H1 (cell line): ENCODE data around the gene MYD88. TPM values are rescaled to one million over a fixed set of nuclear protein-coding genes. Genes with fewer than 3 reads are reported as not detected.

Source experiments
- CTCF ChIA-PET: fragments of 300-600 bp; sonication (Branson Sonifier 250); formaldehyde crosslinking; loops from one replicate; lab custom pipeline; 2021; ENCODE audit not compliant: partially characterized antibody; lab: Charles Lee
- POLR2A ChIA-PET: fragments of 300-600 bp; sonication (Branson Sonifier 250); formaldehyde crosslinking; loops from one replicate; lab custom pipeline; 2021; ENCODE audit warnings: inconsistent platforms; ENCODE audit not compliant: partially characterized antibody; lab: Charles Lee
- DNase-seq, 2 experiments: peaks; one replicate each; pipeline versions ENCODE4 v3.0.0 to v3.0.0-alpha.2; 2010 to 2022; ENCODE audit warnings: low spot score in 2 of 2, low read depth in 1 of 2, mixed read lengths in 1 of 2
- FAIRE-seq: peaks from 2 replicates; lab custom pipeline; 2011; peaks lifted over from hg19 to GRCh38; lab: Jason Lieb, UNC
- H2AFZ ChIP-seq: 2 replicates; pipeline ENCODE4 v1.8.1; 2012; ENCODE audit warnings: low read length, inconsistent platforms
- H2AK5ac ChIP-seq: 2 replicates; pipeline ENCODE4 v1.6.1; 2013; ENCODE audit warnings: low read depth, low read length
- H2BK120ac ChIP-seq: replicated peaks from 2 replicates; pipeline ENCODE3; 2013; ENCODE audit warnings: low read depth, low read length, inconsistent platforms
- H2BK12ac ChIP-seq: 2 replicates; pipeline ENCODE4 v1.6.1; 2013; ENCODE audit warnings: low read depth, low read length
- H2BK15ac ChIP-seq: 2 replicates; pipeline ENCODE4 v1.6.1; 2013; ENCODE audit warnings: low read length
- H2BK20ac ChIP-seq: 2 replicates; pipeline ENCODE4 v1.6.1; 2013; ENCODE audit warnings: low read length
- H2BK5ac ChIP-seq: 2 replicates; pipeline ENCODE4 v1.6.1; 2013; ENCODE audit warnings: low read depth, low read length
- H3K14ac ChIP-seq: 2 replicates; pipeline ENCODE4 v1.6.1; 2013; ENCODE audit warnings: inconsistent platforms; ENCODE audit not compliant: insufficient read length
- H3K18ac ChIP-seq: 2 replicates; pipeline ENCODE4 v1.6.1; 2013; ENCODE audit warnings: low read length; ENCODE audit errors: extremely low read depth
- H3K23ac ChIP-seq: 2 replicates; pipeline ENCODE4 v1.6.1; 2013; ENCODE audit warnings: inconsistent platforms; ENCODE audit not compliant: insufficient read length
- H3K23me2 ChIP-seq: 2 replicates; pipeline ENCODE4 v1.6.1; 2013; ENCODE audit warnings: low read depth, low read length
- H3K27ac ChIP-seq: 2 replicates; pipeline ENCODE4 v1.6.1; 2011; ENCODE audit warnings: low read depth, low read length, inconsistent platforms
- H3K27me3 ChIP-seq, 4 experiments: replicated peaks in 1 of 4; 1 replicate in 1 of 4; 2 replicates in 3 of 4; pipeline versions ENCODE4 v1.6.1 to v1.8.1; 2011 to 2013; ENCODE audit warnings: low read length in 3 of 4, mild to moderate bottlenecking in 3 of 4, inconsistent platforms in 2 of 4, mixed read lengths in 2 of 4, moderate library complexity in 1 of 4; ENCODE audit not compliant: control insufficient read depth in 3 of 4, insufficient read depth in 3 of 4; ENCODE audit errors: extremely low read depth in 1 of 4
- H3K36me3 ChIP-seq, 4 experiments: 2 replicates each; pipeline versions ENCODE4 v1.6.1 to v1.8.1; 2011 to 2013; ENCODE audit warnings: mild to moderate bottlenecking in 4 of 4, low read length in 3 of 4, moderate library complexity in 2 of 4, control low read depth in 1 of 4, inconsistent platforms in 1 of 4; ENCODE audit not compliant: insufficient read depth in 4 of 4, control insufficient read depth in 2 of 4
- H3K4ac ChIP-seq: replicated peaks from 2 replicates; pipeline ENCODE3; 2013; ENCODE audit warnings: low read length, low read depth, mixed read lengths, inconsistent platforms; ENCODE audit not compliant: insufficient read length
- H3K4me1 ChIP-seq, 4 experiments: replicated peaks in 1 of 4; 1 replicate in 1 of 4; 2 replicates in 3 of 4; pipeline versions ENCODE4 v1.6.1 to v1.8.1; 2011 to 2013; ENCODE audit warnings: low read length in 3 of 4, inconsistent platforms in 2 of 4, mixed read lengths in 1 of 4; ENCODE audit not compliant: insufficient read depth in 4 of 4, control insufficient read depth in 3 of 4
- H3K4me2 ChIP-seq, 2 experiments: 2 replicates each; pipeline versions ENCODE4 v1.6.1 to v1.8.1; 2011 to 2013; ENCODE audit warnings: low read depth in 2 of 2, low read length in 2 of 2, control low read depth in 1 of 2, inconsistent platforms in 1 of 2, mild to moderate bottlenecking in 1 of 2; ENCODE audit not compliant: insufficient read depth in 1 of 2
- H3K4me3 ChIP-seq, 4 experiments: fragments of 200-600, 300-600 bp in 1 of 4; sonication (generic), shearing (Covaris generic), sonication (Bioruptor Twin) in 1 of 4; 2 replicates each; pipeline versions ENCODE4 v1.5.1 to v1.8.1; 2011 to 2016; ENCODE audit warnings: low read length in 4 of 4, low read depth in 3 of 4, control low read depth in 2 of 4, inconsistent platforms in 2 of 4, mild to moderate bottlenecking in 2 of 4, mixed read lengths in 1 of 4, moderate library complexity in 1 of 4; ENCODE audit not compliant: insufficient read depth in 2 of 4; ENCODE audit errors: extremely low read depth in 1 of 4
- H3K56ac ChIP-seq: replicated peaks from 2 replicates; pipeline ENCODE3; 2013; ENCODE audit warnings: low read depth, mild to moderate bottlenecking, mixed read lengths, low read length, inconsistent platforms; ENCODE audit not compliant: insufficient read length
- H3K79me1 ChIP-seq: 2 replicates; pipeline ENCODE4 v1.6.1; 2013; ENCODE audit warnings: low read depth, low read length, control low read depth
- H3K79me2 ChIP-seq, 2 experiments: 2 replicates each; pipeline versions ENCODE4 v1.6.1 to v1.8.1; 2012 to 2013; ENCODE audit warnings: low read length in 2 of 2, mild to moderate bottlenecking in 2 of 2, inconsistent platforms in 1 of 2; ENCODE audit not compliant: insufficient read depth in 2 of 2, control insufficient read depth in 1 of 2
- H3K9ac ChIP-seq, 4 experiments: replicated peaks in 1 of 4; 1 replicate in 1 of 4; 2 replicates in 3 of 4; pipeline versions ENCODE4 v1.6.1 to v1.8.1; 2011 to 2013; ENCODE audit warnings: low read depth in 3 of 4, low read length in 3 of 4, control low read depth in 2 of 4, mild to moderate bottlenecking in 2 of 4, moderate library complexity in 2 of 4, inconsistent platforms in 1 of 4; ENCODE audit errors: extremely low read depth in 1 of 4
- H3K9me3 ChIP-seq, 2 experiments: 2 replicates each; pipeline versions ENCODE4 v1.6.1 to v1.8.1; 2012 to 2013; ENCODE audit warnings: mild to moderate bottlenecking in 2 of 2, moderate library complexity in 2 of 2, control low read depth in 1 of 2, inconsistent platforms in 1 of 2, low read depth in 1 of 2, low read length in 1 of 2, mixed read lengths in 1 of 2; ENCODE audit not compliant: insufficient read depth in 2 of 2
- H4K20me1 ChIP-seq, 2 experiments: replicated peaks in 1 of 2; 2 replicates each; pipeline versions ENCODE3 to v1.8.1; 2011 to 2013; ENCODE audit warnings: inconsistent platforms in 2 of 2, low read length in 2 of 2, mild to moderate bottlenecking in 1 of 2; ENCODE audit not compliant: insufficient read depth in 2 of 2, control insufficient read depth in 1 of 2
- H4K5ac ChIP-seq: 2 replicates; pipeline ENCODE4 v1.6.1; 2013; ENCODE audit warnings: low read length, low read depth, mixed read lengths, inconsistent platforms; ENCODE audit not compliant: insufficient read length
- H4K8ac ChIP-seq: 2 replicates; pipeline ENCODE4 v1.8.0; 2013; ENCODE audit warnings: mild to moderate bottlenecking, moderate library complexity, low read length, inconsistent platforms; ENCODE audit not compliant: insufficient read depth; ENCODE audit errors: extremely low read depth
- H4K91ac ChIP-seq: replicated peaks from 2 replicates; pipeline ENCODE3; 2013; ENCODE audit warnings: low read length, mixed read lengths, inconsistent platforms; ENCODE audit not compliant: insufficient read length
- EP300 ChIP-seq, 2 experiments: IDR thresholded peaks; 1 replicate in 1 of 2; 2 replicates in 1 of 2; pipeline ENCODE4 v1.6.1; 2011 to 2012; ENCODE audit warnings: low read depth in 2 of 2, low read length in 2 of 2, mild to moderate bottlenecking in 2 of 2, borderline replicate concordance in 1 of 2, inconsistent platforms in 1 of 2, moderate library complexity in 1 of 2
- FOSL1 ChIP-seq: IDR thresholded peaks from 2 replicates; pipeline ENCODE4 v1.6.1; 2011; ENCODE audit warnings: mild to moderate bottlenecking, low read depth, low read length, moderate library complexity; ENCODE audit not compliant: insufficient read depth
- GTF2F1 ChIP-seq: IDR thresholded peaks from 2 replicates; pipeline ENCODE4 v1.6.1; 2012; ENCODE audit warnings: low read depth, low read length, improper control_type of control experiment, borderline replicate concordance
- HDAC2 ChIP-seq, 2 experiments: fragments of 300-600 bp in 1 of 2; sonication (generic) in 1 of 2; IDR thresholded peaks; 2 replicates each; pipeline ENCODE4 v1.6.1; 2011 to 2012; ENCODE audit warnings: low read depth in 2 of 2, low read length in 2 of 2, mild to moderate bottlenecking in 2 of 2, moderate library complexity in 2 of 2, borderline replicate concordance in 1 of 2, inconsistent platforms in 1 of 2
- RXRA ChIP-seq: IDR thresholded peaks from 2 replicates; pipeline ENCODE4 v1.6.1; 2011; ENCODE audit warnings: low read depth, mild to moderate bottlenecking, low read length, moderate library complexity; ENCODE audit not compliant: insufficient read depth
- SIX5 ChIP-seq: IDR thresholded peaks from 2 replicates; pipeline ENCODE4 v1.6.1; 2011; ENCODE audit warnings: mild to moderate bottlenecking, low read depth, low read length
- TAF1 ChIP-seq: IDR thresholded peaks from 2 replicates; pipeline ENCODE4 v1.6.1; 2011; ENCODE audit warnings: mild to moderate bottlenecking, low read depth, low read length
- TBP ChIP-seq: IDR thresholded peaks from 2 replicates; pipeline ENCODE4 v1.6.1; 2011; ENCODE audit warnings: low read depth, low read length, improper control_type of control experiment
- TCF12 ChIP-seq: IDR thresholded peaks from 2 replicates; pipeline ENCODE4 v1.6.1; 2011; ENCODE audit warnings: low read depth, mild to moderate bottlenecking, low read length
- YY1 ChIP-seq: IDR thresholded peaks from 2 replicates; pipeline ENCODE4 v1.6.1; 2011; ENCODE audit warnings: low read depth, mild to moderate bottlenecking, low read length
- WGBS, 2 experiments: shearing (Covaris generic) in 1 of 2; methylation state at CpG; one replicate each; pipeline versions ENCODE4 v1.1.6 to v1.1.7; 2013 to 2015; ENCODE audit warnings: low lambda C conversion rate in 2 of 2, mixed read lengths in 2 of 2, inconsistent platforms in 1 of 2, low coverage in 1 of 2, missing lambda C conversion rate in 1 of 2; ENCODE audit not compliant: insufficient replicate concordance in 2 of 2, insufficient coverage in 1 of 2, insufficient read length in 1 of 2; ENCODE audit errors: extremely low coverage in 1 of 2, missing lambda C conversion rate in 1 of 2; 5-methylcytosine and 5-hydroxymethylcytosine counted together
- polyA plus RNA-seq, 7 experiments: library from polyadenylated mRNA; depleted of rRNA in 3 of 7; stranded (reverse) in 5 of 7; unstranded in 2 of 7; fragments of >200 nt in 5 of 7; fragments of 200-250 nt in 2 of 7; gene quantifications; 1 replicate in 5 of 7; 2 replicates in 1 of 7; 4 replicates in 1 of 7; pipeline versions ENCODE4 v1.2.1 to v1.2.3, GENCODE V29; 2011 to 2013; ENCODE audit warnings: missing spikeins in 2 of 7, mixed read lengths in 2 of 7
- total RNA-seq: library from RNA; stranded (reverse); fragmentation: NEBNext Ultra II Directional; extraction: Animal tissue kit (Norgen Biotek cat#: 25700); gene quantifications from 2 replicates; pipeline ENCODE4 v1.2.1, GENCODE V29; 2021
- TF ChIP-seq, protein P1 (sequence below): IDR thresholded peaks from 2 replicates; pipeline ENCODE4 v1.6.1; 2011; ENCODE audit warnings: low read depth, mild to moderate bottlenecking, low read length; ENCODE audit not compliant: insufficient read depth

MYD88 gene
- total and polyA plus RNA-seq, 2 of the 8 experiments (the other 6 are each of a cell fraction or from before 2014, with no cell fraction given), result 22.1 to 22.5 TPM

DNA sequence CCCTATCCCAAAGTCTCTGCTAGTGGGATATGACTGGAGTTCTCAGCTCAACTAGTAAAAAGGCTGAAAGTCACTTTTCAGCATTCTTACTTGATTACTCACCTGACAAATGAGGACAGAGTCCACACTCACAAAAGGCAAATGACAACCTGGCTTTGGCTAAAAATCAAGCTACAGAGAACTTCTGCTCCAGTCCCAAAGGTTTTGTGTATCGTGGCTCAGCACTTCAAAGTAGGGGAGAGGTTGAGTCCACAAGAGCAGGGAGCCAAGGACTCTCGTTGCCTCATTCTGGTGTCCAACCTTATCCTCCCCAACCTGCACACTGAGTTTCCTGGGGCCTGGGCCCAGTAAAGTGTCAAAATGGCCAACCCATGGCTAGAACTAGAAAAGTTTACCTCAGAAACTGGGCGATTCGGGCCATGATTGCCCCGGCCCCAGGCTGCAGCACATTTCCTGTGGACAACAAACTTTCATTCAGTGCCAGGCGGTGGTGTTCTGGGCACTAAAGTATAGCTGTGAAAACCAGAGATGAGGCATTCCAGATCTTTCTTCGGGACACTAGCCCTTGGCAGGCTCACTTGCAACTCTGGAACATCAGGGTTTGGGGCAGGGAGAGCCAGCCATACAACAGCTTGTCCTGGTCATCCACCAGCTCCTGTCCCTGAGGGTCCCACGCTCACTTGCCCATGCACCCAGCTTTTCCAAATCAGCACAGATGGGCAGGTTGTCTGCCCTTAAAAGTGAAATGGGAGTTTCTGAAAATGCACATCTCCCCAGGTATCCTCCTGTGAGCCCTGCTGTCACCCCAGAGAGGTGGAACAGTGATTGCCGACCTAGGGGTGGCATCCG is 4.7 kb upstream of the MYD88 start:
- Histone ChIP-seq H3K56ac (no peak overlapping the region), H2BK20ac (no peak overlapping the region), H2BK15ac (no peak overlapping the region), H3K18ac (no peak overlapping the region), H4K91ac (no peak overlapping the region), H4K5ac (no peak overlapping the region), H3K9ac (no peak overlapping the region), H2BK12ac (no peak overlapping the region), H3K79me1 (no peaks in the 10 kb centered on the region; the same call in 1 of the 2 replicates), H4K20me1 (peaks cover 6 to 7% of the 10 kb centered on the region in 2 experiments), H4K8ac (no peak overlapping the region), H2AFZ (no peak overlapping the region), H3K27ac (no peak overlapping the region), H3K4ac (no peak overlapping the region), H2BK5ac (no peak overlapping the region), H3K27me3 (no peaks in the 10 kb centered on the region), H2BK120ac (no peak overlapping the region), H3K4me3 (no peak overlapping the region), H3K9me3 (no peaks in the 10 kb centered on the region), H3K14ac (no peak overlapping the region), H3K79me2 (peaks cover 0 to 5% of the 10 kb centered on the region in 2 experiments; a peak in 1 of 4 replicates), H3K4me1 (peaks cover 4 to 13% (median 9%) of the 10 kb centered on the region in 4 experiments), H3K23ac (no peak overlapping the region), H2AK5ac (no peak overlapping the region), H3K36me3 (peaks cover 6 to 32% (median 16%) of the 10 kb centered on the region in 4 experiments), H3K23me2 (peaks cover 13% of the 10 kb centered on the region), H3K4me2 (no peak overlapping the region)
- FAIRE-seq (no peak), DNase-seq (no peak)
- CTCF ChIA-PET, result interaction anchor here (0.5 to 9.6 kb wide), 10 partner anchors 15 to 528 kb away, joined by 3 to 105 read pairs (median 5); partner anchors contain the start of gene SLC22A14
- 90% methylated on average over 10 of the region's 10 CpGs; no CpG with 5 or more reads in 1 of the 2 experiments for WGBS, 2 experiments
- POLR2A ChIA-PET, result interaction anchor here (1.4 kb wide), 1 partner anchor 13 kb away, joined by 4 read pairs; no protein-coding TSS in a partner anchor
- no peak for TF ChIP-seq RXRA
- no peak for TF ChIP-seq TCF12
- TF ChIP-seq TBP, result no peak
- TF ChIP-seq YY1, result no peak
- TF ChIP-seq TAF1, result no peak
- TF ChIP-seq, protein P1, sequence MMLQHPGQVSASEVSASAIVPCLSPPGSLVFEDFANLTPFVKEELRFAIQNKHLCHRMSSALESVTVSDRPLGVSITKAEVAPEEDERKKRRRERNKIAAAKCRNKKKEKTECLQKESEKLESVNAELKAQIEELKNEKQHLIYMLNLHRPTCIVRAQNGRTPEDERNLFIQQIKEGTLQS, result no peak
- no peak for TF ChIP-seq EP300 (IDR thresholded peaks at IDR 0.05; ENCODE audit: borderline replicate concordance in 1 of 2, low read depth in 2 of 2, low read length in 2 of 2)
- no peak for TF ChIP-seq GTF2F1
- TF ChIP-seq SIX5, result no peak
- no peak for TF ChIP-seq FOSL1
- no peak for TF ChIP-seq HDAC2 (IDR thresholded peaks at IDR 0.05; ENCODE audit: borderline replicate concordance in 1 of 2, low read depth in 2 of 2, low read length in 2 of 2)
